HepG2 (cell line): Measurements from ENCODE around the gene KRT76. TPM values are rescaled to one million over a fixed set of nuclear protein-coding genes. Genes with fewer than 3 reads are reported as not detected.

ENCODE experiments used
- ATAC-seq: fragments of 200-7000 bp; cut with Tn5 transposase; 3 replicates; pipeline ENCODE4 v1.9.1; 2020; ENCODE audit warnings: mild to moderate bottlenecking, moderate library complexity
- BruUV-seq: library from RNA; stranded (reverse); fragments of 400-500 nt; replicated peaks from 2 replicates; lab custom pipeline; 2021; lab: Mats Ljungman, UMichigan
- CTCF ChIA-PET: fragments of 300-600 bp; formaldehyde crosslinking; extraction: SDS; loops from one replicate; lab custom pipeline; 2021; ENCODE audit warnings: low total read pairs, inconsistent platforms, low intra/inter-chr PET ratio; lab: Yijun Ruan, JAX
- POLR2A ChIA-PET: fragments of 350-600 bp; sonication (Branson Sonifier 250); formaldehyde crosslinking; loops from one replicate; lab custom pipeline; 2020; ENCODE audit warnings: antibody characterized with exemption, inconsistent platforms; lab: Yijun Ruan, JAX
- DNase-seq: peaks from one replicate; pipeline ENCODE4 v3.0.0-alpha.2; 2015; ENCODE audit warnings: low spot score
- FAIRE-seq: peaks from 3 replicates; lab custom pipeline; 2011; peaks lifted over from hg19 to GRCh38; lab: Jason Lieb, UNC
- H2AFZ ChIP-seq: one replicate; pipeline ENCODE4 v1.6.1; 2011; ENCODE audit warnings: low read length, inconsistent platforms
- H3K27ac ChIP-seq: fragments of 300-600 bp; 3 replicates; pipeline ENCODE4 v1.8.0; 2011; ENCODE audit warnings: mixed run types, mild to moderate bottlenecking, mixed read lengths, low read length, inconsistent platforms; ENCODE audit not compliant: insufficient read depth; ENCODE audit errors: extremely low read length
- H3K27me3 ChIP-seq, 2 experiments: fragments of 200-600 bp in 1 of 2; 2 replicates in 1 of 2; 3 replicates in 1 of 2; pipeline versions ENCODE4 v1.6.0 to v1.8.0; 2011; ENCODE audit warnings: low read length in 2 of 2, mild to moderate bottlenecking in 2 of 2, moderate library complexity in 2 of 2, inconsistent platforms in 1 of 2; ENCODE audit not compliant: insufficient read depth in 2 of 2, control insufficient read depth in 1 of 2
- H3K36me3 ChIP-seq, 2 experiments: fragments of 200-600 bp in 1 of 2; replicated peaks in 1 of 2; 2 replicates in 1 of 2; 3 replicates in 1 of 2; pipeline versions ENCODE4 v1.5.1 to v1.8.0; 2011; ENCODE audit warnings: low read length in 2 of 2, inconsistent platforms in 1 of 2; ENCODE audit not compliant: insufficient read depth in 2 of 2, control insufficient read depth in 1 of 2
- H3K4me1 ChIP-seq: 2 replicates; pipeline ENCODE4 v1.5.1; 2012; ENCODE audit warnings: low read length, inconsistent platforms; ENCODE audit not compliant: insufficient read depth
- H3K4me2 ChIP-seq: 2 replicates; pipeline ENCODE4 v1.6.0; 2011; ENCODE audit warnings: low read depth, low read length, inconsistent platforms
- H3K4me3 ChIP-seq, 3 experiments: fragments of 200-600 bp in 1 of 3; sonication (generic), shearing (Covaris generic) in 1 of 3; replicated peaks in 1 of 3; 2 replicates each; pipeline ENCODE4 v1.5.1; 2011 to 2016; ENCODE audit warnings: low read length in 3 of 3, inconsistent platforms in 2 of 3, low read depth in 2 of 3, mild to moderate bottlenecking in 2 of 3, control low read depth in 1 of 3, mixed read lengths in 1 of 3; ENCODE audit not compliant: insufficient read depth in 1 of 3
- H3K79me2 ChIP-seq: one replicate; pipeline ENCODE4 v1.6.1; 2011; ENCODE audit warnings: low read length, inconsistent platforms; ENCODE audit not compliant: insufficient read depth
- H3K9ac ChIP-seq: 2 replicates; pipeline ENCODE4 v1.6.0; 2011; ENCODE audit warnings: mild to moderate bottlenecking, low read depth, low read length, inconsistent platforms; ENCODE audit not compliant: insufficient read depth
- H3K9me3 ChIP-seq: 2 replicates; pipeline ENCODE4 v1.5.1; 2012; ENCODE audit warnings: mild to moderate bottlenecking, low read length
- H4K20me1 ChIP-seq: 2 replicates; pipeline ENCODE4 v1.6.0; 2011; ENCODE audit warnings: inconsistent platforms, mild to moderate bottlenecking, low read length, moderate library complexity; ENCODE audit not compliant: insufficient read depth
- HHEX ChIP-seq: IDR thresholded peaks from 2 replicates; pipeline ENCODE4 v1.6.1; 2016; ENCODE audit warnings: control low read depth
- HOXA3 ChIP-seq: sonication (generic); formaldehyde crosslinking; IDR thresholded peaks from 2 replicates; pipeline ENCODE4 v1.5.0; 2020; ENCODE audit warnings: missing genetic modification reagents
- KLF6 ChIP-seq: IDR thresholded peaks from 2 replicates; pipeline ENCODE4 v1.8.0; 2016; ENCODE audit warnings: missing biosample characterization, missing genetic modification reagents
- MTA3 ChIP-seq: sonication (generic); formaldehyde crosslinking; IDR thresholded peaks from 2 replicates; pipeline ENCODE4 v1.4.0; 2020; ENCODE audit warnings: missing genetic modification reagents
- MYNN ChIP-seq: sonication (generic); formaldehyde crosslinking; IDR thresholded peaks from 2 replicates; pipeline ENCODE4 v1.4.0; 2020; ENCODE audit warnings: mild to moderate bottlenecking, low read depth, missing genetic modification reagents
- PITX1 ChIP-seq: sonication (generic); formaldehyde crosslinking; IDR thresholded peaks from 2 replicates; pipeline ENCODE4 v1.5.1; 2020; ENCODE audit warnings: mild to moderate bottlenecking, missing genetic modification reagents
- ZNF225 ChIP-seq: sonication (generic); formaldehyde crosslinking; IDR thresholded peaks from 2 replicates; pipeline ENCODE4 v1.4.0; 2020; ENCODE audit warnings: mild to moderate bottlenecking, missing genetic modification reagents
- WGBS: methylation state at CpG from one replicate; pipeline ENCODE4 v1.1.6; 2017; ENCODE audit warnings: low lambda C conversion rate; 5-methylcytosine and 5-hydroxymethylcytosine counted together
- in situ Hi-C: cut with HindIII; loops from 2 replicates; pipeline ENCODE4 v1.10.0; 2017; ENCODE audit warnings: low pct_unique_long_range_greater_than_20kb; ENCODE audit not compliant: extremely low pct_ligation_motif_present
- intact Hi-C: fragments of 100-400 bp; cut with micrococcal nuclease; formaldehyde crosslinking; loops from one replicate; pipeline ENCODE4 v1.10.0; 2022; ENCODE audit not compliant: unreplicated experiment
- polyA plus RNA-seq, 8 experiments: library from polyadenylated mRNA; depleted of rRNA in 3 of 8; stranded (reverse) in 7 of 8; unstranded in 1 of 8; fragments of >200 nt; fragmentation: Illumina TruSeq in 4 of 8; extraction: Trizol in 4 of 8; gene quantifications; 2 replicates each; pipeline versions ENCODE4 v1.2.1 to v1.2.3, GENCODE V29; 2011 to 2016; ENCODE audit warnings: low read depth in 4 of 8, missing spikeins in 1 of 8, mixed read lengths in 1 of 8; ENCODE audit not compliant: insufficient read depth in 1 of 8
- total RNA-seq, 5 experiments: library from RNA; depleted of rRNA; stranded (reverse); fragments of >200 nt; fragmentation: Illumina TruSeq; extraction: Trizol; gene quantifications; 2 replicates each; pipeline ENCODE4 v1.2.3, GENCODE V29; 2016; ENCODE audit warnings: low read depth in 1 of 5
- TF ChIP-seq, protein P1 (sequence below): sonication (generic); formaldehyde crosslinking; conservative IDR thresholded peaks from 2 replicates; pipeline ENCODE4 v1.4.0; 2020; ENCODE audit warnings: mild to moderate bottlenecking, missing genetic modification reagents, moderate library complexity
- TF ChIP-seq, protein P2 (sequence below): sonication (generic); formaldehyde crosslinking; conservative IDR thresholded peaks from 2 replicates; pipeline ENCODE4 v1.5.0; 2020; ENCODE audit warnings: missing genetic modification reagents
- TF ChIP-seq, protein P3 (sequence below): sonication (generic); formaldehyde crosslinking; IDR thresholded peaks from 2 replicates; pipeline ENCODE4 v1.4.0; 2020; ENCODE audit warnings: mild to moderate bottlenecking, missing genetic modification reagents
- TF ChIP-seq, protein P4 (sequence below): sonication (generic); formaldehyde crosslinking; IDR thresholded peaks from 2 replicates; pipeline ENCODE4 v1.5.1; 2020; ENCODE audit warnings: mild to moderate bottlenecking, missing genetic modification reagents
- TF ChIP-seq, protein P5 (sequence below): sonication (generic); formaldehyde crosslinking; IDR thresholded peaks from 2 replicates; pipeline ENCODE4 v1.8.0; 2022; ENCODE audit warnings: missing genetic modification reagents, mild to moderate bottlenecking, inconsistent platforms, borderline replicate concordance

The KRT76 gene
- total and polyA plus RNA-seq, 2 of the 13 experiments (the other 11 are each of a cell fraction or from before 2014, with no cell fraction given), result not detected

DNA sequence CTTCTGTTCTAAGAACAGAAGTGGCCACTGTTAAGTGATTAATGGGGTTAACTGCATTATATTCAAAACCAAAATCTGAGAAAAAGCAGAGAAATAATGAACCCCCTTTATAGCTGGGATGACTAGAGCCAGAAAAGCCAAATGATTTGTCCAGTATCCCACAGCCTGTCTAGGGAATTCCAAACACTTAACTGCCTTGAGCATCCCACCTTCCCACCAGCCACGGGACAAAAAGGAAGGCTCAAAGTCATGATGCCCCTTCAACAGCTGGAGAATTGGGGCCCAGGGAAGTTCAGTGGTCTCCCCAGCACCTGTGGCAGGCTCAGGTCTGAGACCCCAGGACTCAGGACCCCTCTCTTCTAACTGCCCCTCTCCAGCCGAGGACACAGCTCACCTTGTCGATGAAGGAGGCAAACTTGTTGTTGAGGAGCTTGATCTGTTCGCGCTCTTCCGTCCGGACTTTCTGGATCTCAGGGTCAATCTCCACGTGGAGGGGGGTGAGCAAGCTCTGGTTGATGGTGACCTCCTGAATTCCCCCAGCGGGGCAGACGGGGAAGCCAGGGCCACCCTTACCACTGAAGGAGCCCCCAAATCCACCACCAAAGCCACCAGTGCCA is 36.2 kb upstream of the KRT76 start:
- H2AFZ ChIP-seq, result no peak overlapping the region
- ChIA-PET CTCF (no interaction called here), POLR2A (no interaction called here)
- no peaks in the 10 kb centered on the region for H3K9me3 ChIP-seq
- DNase-seq (no peak), ATAC-seq (no peak), FAIRE-seq (no peak)
- intact Hi-C loops, result no loop called here
- H3K79me2 ChIP-seq, result no peaks in the 10 kb centered on the region
- H3K9ac ChIP-seq, result no peak overlapping the region
- no peaks in the 10 kb centered on the region for H3K36me3 ChIP-seq
- no peak overlapping the region for H3K27ac ChIP-seq
- BruUV-seq, result no TSS peak
- no peaks in the 10 kb centered on the region for H4K20me1 ChIP-seq
- 27% methylated on average over 8 of the region's 10 CpGs for WGBS
- H3K4me2 ChIP-seq, result no peak overlapping the region
- no peaks in the 10 kb centered on the region for H3K4me1 ChIP-seq
- H3K27me3 ChIP-seq, result peaks cover 2 to 41% of the 10 kb centered on the region in 2 experiments; a peak in 4 of 5 replicates
- H3K4me3 ChIP-seq, result no peak overlapping the region
- in situ Hi-C loops, result no loop called here
- TF ChIP-seq PITX1 (CRISPR knock-in tag) (no peak), MYNN (no peak), HHEX (CRISPR knock-in tag) (no peak), HOXA3 (CRISPR knock-in tag) (no peak), KLF6 (CRISPR knock-in tag) (no peak), ZNF225 (CRISPR knock-in tag) (no peak), MTA3 (CRISPR knock-in tag) (no peak)
- TF ChIP-seq, protein P1, sequence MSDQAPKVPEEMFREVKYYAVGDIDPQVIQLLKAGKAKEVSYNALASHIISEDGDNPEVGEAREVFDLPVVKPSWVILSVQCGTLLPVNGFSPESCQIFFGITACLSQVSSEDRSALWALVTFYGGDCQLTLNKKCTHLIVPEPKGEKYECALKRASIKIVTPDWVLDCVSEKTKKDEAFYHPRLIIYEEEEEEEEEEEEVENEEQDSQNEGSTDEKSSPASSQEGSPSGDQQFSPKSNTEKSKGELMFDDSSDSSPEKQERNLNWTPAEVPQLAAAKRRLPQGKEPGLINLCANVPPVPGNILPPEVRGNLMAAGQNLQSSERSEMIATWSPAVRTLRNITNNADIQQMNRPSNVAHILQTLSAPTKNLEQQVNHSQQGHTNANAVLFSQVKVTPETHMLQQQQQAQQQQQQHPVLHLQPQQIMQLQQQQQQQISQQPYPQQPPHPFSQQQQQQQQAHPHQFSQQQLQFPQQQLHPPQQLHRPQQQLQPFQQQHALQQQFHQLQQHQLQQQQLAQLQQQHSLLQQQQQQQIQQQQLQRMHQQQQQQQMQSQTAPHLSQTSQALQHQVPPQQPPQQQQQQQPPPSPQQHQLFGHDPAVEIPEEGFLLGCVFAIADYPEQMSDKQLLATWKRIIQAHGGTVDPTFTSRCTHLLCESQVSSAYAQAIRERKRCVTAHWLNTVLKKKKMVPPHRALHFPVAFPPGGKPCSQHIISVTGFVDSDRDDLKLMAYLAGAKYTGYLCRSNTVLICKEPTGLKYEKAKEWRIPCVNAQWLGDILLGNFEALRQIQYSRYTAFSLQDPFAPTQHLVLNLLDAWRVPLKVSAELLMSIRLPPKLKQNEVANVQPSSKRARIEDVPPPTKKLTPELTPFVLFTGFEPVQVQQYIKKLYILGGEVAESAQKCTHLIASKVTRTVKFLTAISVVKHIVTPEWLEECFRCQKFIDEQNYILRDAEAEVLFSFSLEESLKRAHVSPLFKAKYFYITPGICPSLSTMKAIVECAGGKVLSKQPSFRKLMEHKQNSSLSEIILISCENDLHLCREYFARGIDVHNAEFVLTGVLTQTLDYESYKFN, result no peak
- TF ChIP-seq, protein P2, sequence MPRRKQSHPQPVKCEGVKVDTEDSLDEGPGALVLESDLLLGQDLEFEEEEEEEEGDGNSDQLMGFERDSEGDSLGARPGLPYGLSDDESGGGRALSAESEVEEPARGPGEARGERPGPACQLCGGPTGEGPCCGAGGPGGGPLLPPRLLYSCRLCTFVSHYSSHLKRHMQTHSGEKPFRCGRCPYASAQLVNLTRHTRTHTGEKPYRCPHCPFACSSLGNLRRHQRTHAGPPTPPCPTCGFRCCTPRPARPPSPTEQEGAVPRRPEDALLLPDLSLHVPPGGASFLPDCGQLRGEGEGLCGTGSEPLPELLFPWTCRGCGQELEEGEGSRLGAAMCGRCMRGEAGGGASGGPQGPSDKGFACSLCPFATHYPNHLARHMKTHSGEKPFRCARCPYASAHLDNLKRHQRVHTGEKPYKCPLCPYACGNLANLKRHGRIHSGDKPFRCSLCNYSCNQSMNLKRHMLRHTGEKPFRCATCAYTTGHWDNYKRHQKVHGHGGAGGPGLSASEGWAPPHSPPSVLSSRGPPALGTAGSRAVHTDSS (CRISPR knock-in tag), result no peak
- TF ChIP-seq, protein P3, sequence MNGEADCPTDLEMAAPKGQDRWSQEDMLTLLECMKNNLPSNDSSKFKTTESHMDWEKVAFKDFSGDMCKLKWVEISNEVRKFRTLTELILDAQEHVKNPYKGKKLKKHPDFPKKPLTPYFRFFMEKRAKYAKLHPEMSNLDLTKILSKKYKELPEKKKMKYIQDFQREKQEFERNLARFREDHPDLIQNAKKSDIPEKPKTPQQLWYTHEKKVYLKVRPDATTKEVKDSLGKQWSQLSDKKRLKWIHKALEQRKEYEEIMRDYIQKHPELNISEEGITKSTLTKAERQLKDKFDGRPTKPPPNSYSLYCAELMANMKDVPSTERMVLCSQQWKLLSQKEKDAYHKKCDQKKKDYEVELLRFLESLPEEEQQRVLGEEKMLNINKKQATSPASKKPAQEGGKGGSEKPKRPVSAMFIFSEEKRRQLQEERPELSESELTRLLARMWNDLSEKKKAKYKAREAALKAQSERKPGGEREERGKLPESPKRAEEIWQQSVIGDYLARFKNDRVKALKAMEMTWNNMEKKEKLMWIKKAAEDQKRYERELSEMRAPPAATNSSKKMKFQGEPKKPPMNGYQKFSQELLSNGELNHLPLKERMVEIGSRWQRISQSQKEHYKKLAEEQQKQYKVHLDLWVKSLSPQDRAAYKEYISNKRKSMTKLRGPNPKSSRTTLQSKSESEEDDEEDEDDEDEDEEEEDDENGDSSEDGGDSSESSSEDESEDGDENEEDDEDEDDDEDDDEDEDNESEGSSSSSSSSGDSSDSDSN (CRISPR knock-in tag), result no peak
- TF ChIP-seq, protein P4, sequence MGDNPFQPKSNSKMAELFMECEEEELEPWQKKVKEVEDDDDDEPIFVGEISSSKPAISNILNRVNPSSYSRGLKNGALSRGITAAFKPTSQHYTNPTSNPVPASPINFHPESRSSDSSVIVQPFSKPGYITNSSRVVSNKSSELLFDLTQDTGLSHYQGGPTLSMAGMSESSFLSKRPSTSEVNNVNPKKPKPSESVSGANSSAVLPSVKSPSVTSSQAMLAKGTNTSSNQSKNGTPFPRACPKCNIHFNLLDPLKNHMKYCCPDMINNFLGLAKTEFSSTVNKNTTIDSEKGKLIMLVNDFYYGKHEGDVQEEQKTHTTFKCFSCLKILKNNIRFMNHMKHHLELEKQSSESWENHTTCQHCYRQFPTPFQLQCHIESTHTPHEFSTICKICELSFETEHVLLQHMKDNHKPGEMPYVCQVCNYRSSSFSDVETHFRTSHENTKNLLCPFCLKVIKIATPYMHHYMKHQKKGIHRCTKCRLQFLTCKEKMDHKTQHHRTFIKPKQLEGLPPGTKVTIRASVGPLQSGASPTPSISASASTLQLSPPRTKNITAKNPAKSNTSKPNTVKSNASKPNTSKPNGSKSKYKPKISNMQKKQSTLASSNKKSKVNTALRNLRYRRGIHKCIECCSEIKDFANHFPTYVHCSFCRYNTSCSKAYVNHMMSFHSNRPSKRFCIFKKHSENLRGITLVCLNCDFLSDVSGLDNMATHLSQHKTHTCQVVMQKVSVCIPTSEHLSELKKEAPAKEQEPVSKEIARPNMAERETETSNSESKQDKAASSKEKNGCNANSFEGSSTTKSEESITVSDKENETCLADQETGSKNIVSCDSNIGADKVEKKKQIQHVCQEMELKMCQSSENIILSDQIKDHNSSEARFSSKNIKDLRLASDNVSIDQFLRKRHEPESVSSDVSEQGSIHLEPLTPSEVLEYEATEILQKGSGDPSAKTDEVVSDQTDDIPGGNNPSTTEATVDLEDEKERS, result no peak
- TF ChIP-seq, protein P5, sequence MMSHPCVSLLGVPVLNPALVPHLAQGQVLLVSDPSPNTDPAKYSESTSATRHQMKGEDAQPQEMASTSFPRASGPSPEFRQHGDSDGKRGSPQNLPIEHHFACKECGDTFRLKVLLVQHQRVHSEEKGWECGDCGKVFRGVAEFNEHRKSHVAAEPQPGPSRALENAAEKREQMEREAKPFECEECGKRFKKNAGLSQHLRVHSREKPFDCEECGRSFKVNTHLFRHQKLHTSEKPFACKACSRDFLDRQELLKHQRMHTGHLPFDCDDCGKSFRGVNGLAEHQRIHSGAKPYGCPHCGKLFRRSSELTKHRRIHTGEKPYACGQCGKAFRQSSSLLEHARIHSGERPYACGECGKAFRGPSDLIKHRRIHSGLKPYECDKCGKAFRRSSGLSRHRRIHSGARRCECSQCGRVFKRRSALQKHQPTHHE (CRISPR knock-in tag), result no peak
